HepG2 (cell line): ENCODE measurements around the gene MICA. TPM values are rescaled to one million over a fixed set of nuclear protein-coding genes. Genes with fewer than 3 reads are reported as not detected.
A peak's percentile ranks its signal among the peaks of the same experiment; 100 is the strongest.

Source experiments
- ATF5 ChIP-seq: sonication (generic); formaldehyde crosslinking; IDR thresholded peaks from 2 replicates; pipeline ENCODE4 v1.4.0; 2020; ENCODE audit warnings: mild to moderate bottlenecking, low read depth, missing genetic modification reagents
- BRCA1 ChIP-seq: sonication (generic); formaldehyde crosslinking; IDR thresholded peaks from 2 replicates; pipeline ENCODE4 v1.4.0; 2020; ENCODE audit warnings: missing genetic modification reagents
- BRD4 ChIP-seq: sonication (generic); formaldehyde crosslinking; IDR thresholded peaks from 2 replicates; pipeline ENCODE4 v1.4.0; 2020; ENCODE audit warnings: missing genetic modification reagents
- CEBPZ ChIP-seq: IDR thresholded peaks from 2 replicates; pipeline ENCODE4 v1.6.1; 2012; ENCODE audit warnings: low read length, improper control_type of control experiment
- DPF2 ChIP-seq: sonication (generic); formaldehyde crosslinking; IDR thresholded peaks from 2 replicates; pipeline ENCODE4 v1.4.0; 2020; ENCODE audit warnings: mild to moderate bottlenecking, low read depth, missing genetic modification reagents, borderline replicate concordance
- EP300 ChIP-seq, 3 experiments: sonication (generic) in 1 of 3; formaldehyde crosslinking in 1 of 3; IDR thresholded peaks; 2 replicates each; pipeline versions ENCODE4 v1.5.1 to v1.6.1; 2011 to 2020; ENCODE audit warnings: low read depth in 2 of 3, low read length in 2 of 3, borderline replicate concordance in 1 of 3, improper control_type of control experiment in 1 of 3, mild to moderate bottlenecking in 1 of 3, missing genetic modification reagents in 1 of 3, moderate library complexity in 1 of 3
- FLYWCH1 ChIP-seq: sonication (generic); formaldehyde crosslinking; IDR thresholded peaks from 2 replicates; pipeline ENCODE4 v1.8.1; 2023; ENCODE audit warnings: mild to moderate bottlenecking, missing genetic modification reagents
- FUBP1 ChIP-seq: sonication (generic); formaldehyde crosslinking; IDR thresholded peaks from 2 replicates; pipeline ENCODE4 v1.5.1; 2020; ENCODE audit warnings: missing genetic modification reagents, mild to moderate bottlenecking, borderline replicate concordance
- GPN1 ChIP-seq: sonication (generic); formaldehyde crosslinking; IDR thresholded peaks from 2 replicates; pipeline ENCODE4 v1.5.1; 2020; ENCODE audit warnings: missing genetic modification reagents, borderline replicate concordance
- NFIC ChIP-seq: IDR thresholded peaks from 2 replicates; pipeline ENCODE4 v1.6.1; 2012; ENCODE audit warnings: mild to moderate bottlenecking, low read length, inconsistent platforms
- REL ChIP-seq: sonication (generic); formaldehyde crosslinking; conservative IDR thresholded peaks from 2 replicates; pipeline ENCODE4 v1.8.0; 2022; ENCODE audit warnings: mild to moderate bottlenecking, missing genetic modification reagents, moderate library complexity
- RNF2 ChIP-seq: fragments of 450-650 bp; conservative IDR thresholded peaks from 2 replicates; pipeline ENCODE4 v1.6.1; 2016; ENCODE audit warnings: low read depth
- ZFP36L1 ChIP-seq: sonication (generic); formaldehyde crosslinking; IDR thresholded peaks from 2 replicates; pipeline ENCODE4 v1.8.0; 2022; ENCODE audit warnings: mild to moderate bottlenecking, missing genetic modification reagents, moderate library complexity
- ZFP91 ChIP-seq: sonication (generic); formaldehyde crosslinking; IDR thresholded peaks from 2 replicates; pipeline ENCODE4 v1.9.0; 2022; ENCODE audit warnings: missing genetic modification reagents, mild to moderate bottlenecking, borderline replicate concordance
- ZNF446 ChIP-seq: sonication (generic); formaldehyde crosslinking; IDR thresholded peaks from 2 replicates; pipeline ENCODE4 v1.5.0; 2020; ENCODE audit warnings: mild to moderate bottlenecking, missing genetic modification reagents
- ZNF546 ChIP-seq: sonication (generic); formaldehyde crosslinking; conservative IDR thresholded peaks from 2 replicates; pipeline ENCODE4 v1.8.1; 2023; ENCODE audit warnings: mild to moderate bottlenecking, missing genetic modification reagents
- ZNF556 ChIP-seq: sonication (generic); formaldehyde crosslinking; IDR thresholded peaks from 2 replicates; pipeline ENCODE4 v1.4.0; 2020; ENCODE audit warnings: mild to moderate bottlenecking, missing genetic modification reagents, borderline replicate concordance
- ZNF749 ChIP-seq: sonication (generic); formaldehyde crosslinking; IDR thresholded peaks from 2 replicates; pipeline ENCODE4 v1.8.0; 2022; ENCODE audit warnings: mild to moderate bottlenecking, missing genetic modification reagents, moderate library complexity, borderline replicate concordance
- ZNF788 ChIP-seq: sonication (generic); formaldehyde crosslinking; IDR thresholded peaks from 2 replicates; pipeline ENCODE4 v1.5.0; 2020; ENCODE audit warnings: mild to moderate bottlenecking, missing genetic modification reagents, borderline replicate concordance
- polyA plus RNA-seq, 8 experiments: library from polyadenylated mRNA; depleted of rRNA in 3 of 8; stranded (reverse) in 7 of 8; unstranded in 1 of 8; fragments of >200 nt; fragmentation: Illumina TruSeq in 4 of 8; extraction: Trizol in 4 of 8; gene quantifications; 2 replicates each; pipeline versions ENCODE4 v1.2.1 to v1.2.3, GENCODE V29; 2011 to 2016; ENCODE audit warnings: low read depth in 4 of 8, missing spikeins in 1 of 8, mixed read lengths in 1 of 8; ENCODE audit not compliant: insufficient read depth in 1 of 8
- total RNA-seq, 5 experiments: library from RNA; depleted of rRNA; stranded (reverse); fragments of >200 nt; fragmentation: Illumina TruSeq; extraction: Trizol; gene quantifications; 2 replicates each; pipeline ENCODE4 v1.2.3, GENCODE V29; 2016; ENCODE audit warnings: low read depth in 1 of 5

Gene MICA
- total and polyA plus RNA-seq, 2 of the 13 experiments (the other 11 are each of a cell fraction or from before 2014, with no cell fraction given), result 21.6 to 38.1 TPM

GRCh38 chr6:31403283-31404060, at the start of gene MICA (continued):
- TF ChIP-seq EP300 (IDR thresholded peaks at IDR 0.05; ENCODE audit: low read depth in 2 of 2, low read length in 2 of 2), result no peak
- no peak for TF ChIP-seq EP300 (CRISPR knock-in tag; IDR thresholded peaks at IDR 0.05; ENCODE audit: borderline replicate concordance)
- TF ChIP-seq ZNF556 (CRISPR knock-in tag), result no peak
- peak; percentile 57 for TF ChIP-seq BRD4 (CRISPR knock-in tag)
- peak; percentile 72 for TF ChIP-seq RNF2
- TF ChIP-seq ZNF749 (CRISPR knock-in tag), result peak; percentile 65
- TF ChIP-seq GPN1 (CRISPR knock-in tag), result peak; percentile 15; the same call in 1 of the 2 replicates
- TF ChIP-seq ZNF446 (CRISPR knock-in tag), result peak; percentile 81; the same call in 1 of the 2 replicates
- TF ChIP-seq DPF2, result no peak
- TF ChIP-seq NFIC, result no peak
- no peak for TF ChIP-seq REL (CRISPR knock-in tag)
- TF ChIP-seq ZNF546 (CRISPR knock-in tag), result peak; percentile 93
- TF ChIP-seq ZFP36L1 (CRISPR knock-in tag), result no peak; the same call in none of the 2 replicates
- peak; percentile 39; the same call in 1 of the 2 replicates for TF ChIP-seq ATF5 (CRISPR knock-in tag)
- TF ChIP-seq FLYWCH1 (CRISPR knock-in tag), result peak; percentile 92; the same call in 1 of the 2 replicates
- no peak for TF ChIP-seq FUBP1
- peak; percentile 52; the same call in 1 of the 2 replicates for TF ChIP-seq ZFP91 (CRISPR knock-in tag)
- TF ChIP-seq BRCA1 (CRISPR knock-in tag), result peak; percentile 70
- no peak for TF ChIP-seq CEBPZ
- TF ChIP-seq ZNF788, result 0 out of 2 replicates have a peak, but pooled peaks have one; percentile 20
